ENCODE data around the gene NUDT22.

- no peak for TF ChIP-seq POLR2AphosphoS5 (IDR thresholded peaks at IDR 0.05)
- no peak for TF ChIP-seq CTCF (IDR thresholded peaks at IDR 0.05)
- TF ChIP-seq POLR2A (IDR thresholded peaks at IDR 0.05), result no peak
Measured at GRCh38 chr11:64253043-64253442, 27.0 kb downstream of the NUDT22 start.

Data from stomach (tissue), 4 donors.